ENCODE results near the gene CISTR.
"Not testable (repeated sequence)": the region's sequence is repeated elsewhere in the genome, so short reads cannot be mapped to it uniquely, and the experiment has no call there.

CISTR gene

GRCh38 chr12:53718567-53718966 lies 33.2 kb downstream of the CISTR start:
- DNase-seq: not testable (repeated sequence)

DNA sequence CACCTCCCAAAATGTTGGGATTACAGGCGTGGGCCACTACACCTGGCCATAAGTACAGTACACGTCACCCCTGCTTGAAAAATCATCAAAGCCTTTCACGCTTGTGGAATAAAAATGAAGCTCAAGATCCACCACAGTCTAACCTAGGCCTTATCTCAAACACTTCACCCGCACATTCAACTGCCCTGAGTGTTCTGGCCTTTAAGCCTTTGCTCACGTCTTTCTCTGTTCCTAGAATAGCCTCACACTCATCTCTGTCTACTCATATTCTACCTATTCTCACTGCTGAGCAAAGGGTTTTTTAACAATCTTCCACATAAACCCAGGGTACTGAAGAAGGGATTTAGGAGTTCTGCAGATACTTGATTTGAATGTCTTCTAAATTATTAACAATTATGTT lies 34.5 kb downstream of the CISTR start:
- no peak for DNase-seq

DNA sequence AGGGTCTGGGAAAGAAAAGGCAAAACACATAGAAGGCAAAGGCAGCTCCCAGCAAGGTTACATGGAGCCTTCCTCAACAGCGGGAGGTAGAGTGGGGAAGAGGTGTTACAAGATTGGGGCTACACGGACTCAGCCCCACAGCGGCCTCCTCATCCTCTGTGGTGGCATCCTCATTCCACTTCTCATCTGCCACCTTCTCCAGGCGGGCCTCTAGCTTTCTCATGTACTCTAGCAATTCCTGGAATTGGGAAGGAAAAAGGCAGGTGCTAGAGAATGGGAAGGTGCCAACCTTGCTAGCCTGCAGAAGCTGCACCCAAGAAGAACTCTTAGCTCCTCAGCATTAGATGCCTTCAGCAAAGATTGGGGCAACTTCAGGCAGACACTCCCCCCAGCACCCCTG lies 37.8 kb downstream of the CISTR start:
- DNase-seq: no peak

GRCh38 chr12:53713516-53713915 lies 38.3 kb downstream of the CISTR start:
- no peak for DNase-seq

DNA sequence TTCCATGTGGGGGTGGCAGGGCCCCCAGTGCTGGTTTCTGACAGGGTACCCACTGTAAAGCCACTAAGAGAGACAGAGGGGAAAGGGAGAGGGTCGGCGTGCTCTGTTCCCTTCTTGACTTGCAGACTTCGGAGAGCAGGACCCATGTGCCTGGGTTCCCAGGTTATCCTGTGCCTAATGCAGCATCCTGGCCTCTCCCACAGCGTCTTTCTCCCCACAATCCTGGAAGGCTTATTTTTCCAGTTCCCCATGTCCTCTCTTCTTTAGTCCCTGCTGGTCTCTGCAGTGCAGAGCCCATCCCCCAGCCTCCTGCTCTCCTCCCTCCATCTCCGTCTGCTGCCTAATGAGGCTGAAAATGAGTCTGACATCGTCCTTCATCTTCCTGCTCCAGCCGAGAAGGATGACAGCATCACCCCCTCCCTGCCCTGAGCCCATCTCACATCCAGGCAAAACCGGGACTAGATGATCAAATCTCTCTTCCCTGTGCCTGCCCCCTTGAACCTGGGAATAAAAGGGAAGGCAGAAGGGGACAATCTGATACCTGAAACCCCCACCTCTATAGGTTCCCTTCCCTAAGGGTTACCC lies 39.6 kb downstream of the CISTR start:
- DNase-seq: no peak

- DNase-seq: no peak
These were observed 41.7 kb downstream of the CISTR start for GRCh38 chr12:53710091-53710490.

- no peak for DNase-seq
These were observed 42.1 kb downstream of the CISTR start for GRCh38 chr12:53709671-53710070.

DNA sequence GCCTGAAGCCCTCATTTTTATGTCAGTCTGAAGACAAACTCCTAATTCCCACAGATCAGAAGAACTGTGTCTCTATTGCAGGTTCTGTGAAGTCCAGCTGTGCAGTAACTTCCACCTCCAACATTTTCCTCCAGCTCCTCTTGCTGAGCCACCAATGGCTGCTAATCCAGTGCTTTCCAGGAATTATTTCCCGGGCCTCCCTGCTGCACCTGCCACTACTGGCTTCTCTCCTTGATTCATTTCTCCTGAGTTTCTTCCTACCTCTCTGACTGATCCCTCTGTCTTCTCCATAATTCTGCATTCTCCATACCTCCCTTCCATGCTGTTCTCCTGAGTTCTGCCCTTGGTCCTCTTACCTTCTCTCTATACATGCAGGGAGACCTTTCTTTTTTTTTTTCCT lies 45.7 kb downstream of the CISTR start:
- DNase-seq: no peak

- DNase-seq: no peak
These were observed 48.0 kb downstream of the CISTR start for GRCh38 chr12:53703756-53704155.

GRCh38 chr12:53701518-53702264 lies 50.1 kb downstream of the CISTR start:
- DNase-seq: peak; percentile 67 to 71

- DNase-seq: no peak
These were observed 51.2 kb downstream of the CISTR start for GRCh38 chr12:53700567-53700966.

GRCh38 chr12:53699678-53700025 lies 52.1 kb downstream of the CISTR start:
- no peak for DNase-seq

- DNase-seq: no peak
These were observed 52.7 kb downstream of the CISTR start for GRCh38 chr12:53698948-53699677.

DNA sequence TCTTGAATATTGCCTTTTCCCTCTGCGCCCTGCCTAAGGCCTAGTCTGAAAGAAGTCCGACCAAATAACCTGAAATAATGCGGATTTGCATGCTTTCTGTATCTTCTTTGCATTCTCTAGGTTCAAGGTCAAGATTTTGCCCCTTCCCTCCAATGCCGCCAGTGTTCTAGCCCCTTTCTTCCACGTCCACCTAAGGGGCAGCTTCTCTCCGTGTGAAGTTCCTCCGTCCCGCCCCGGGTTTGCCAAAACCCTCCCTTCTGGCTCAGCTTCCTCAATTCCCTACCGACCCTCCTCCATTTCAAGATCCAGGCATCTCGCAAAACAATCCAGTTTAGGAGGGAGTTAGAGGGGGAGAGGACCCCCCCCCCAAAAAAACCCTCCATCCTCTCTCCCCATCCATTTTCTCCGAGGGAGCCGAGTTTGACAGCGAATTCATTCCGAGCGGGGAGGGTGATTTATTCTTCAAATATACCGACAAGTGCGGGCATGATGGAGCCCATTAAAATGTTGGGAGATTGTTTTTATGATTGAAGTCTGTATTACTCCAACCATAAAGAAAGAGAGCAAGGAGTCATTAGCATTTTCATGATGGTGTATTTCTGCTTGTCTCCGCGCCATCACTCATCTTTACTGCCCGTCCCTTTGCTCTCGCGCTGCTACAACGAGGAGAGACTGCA lies 55.0 kb downstream of the CISTR start:
- DNase-seq: no peak

All from stimulated activated CD4-positive, alpha-beta T cell treated with anti-CD3 and anti-CD28 coated beads, Interleukin-4, amount 100 ng/mL, for 4 hours (primary cell).